ENCODE data around the gene BLID. TPM values are rescaled to one million over a fixed set of nuclear protein-coding genes. Genes with fewer than 3 reads are reported as not detected.

BLID gene
- total RNA-seq, 3 donors from 2014 or later: 2.0 to 2.8 (median 2.4) TPM

GRCh38 chr11:122141725-122142124, 25.7 kb upstream of the BLID start:
- H3K27ac ChIP-seq: no peak overlapping the region
- TF ChIP-seq, protein P1, sequence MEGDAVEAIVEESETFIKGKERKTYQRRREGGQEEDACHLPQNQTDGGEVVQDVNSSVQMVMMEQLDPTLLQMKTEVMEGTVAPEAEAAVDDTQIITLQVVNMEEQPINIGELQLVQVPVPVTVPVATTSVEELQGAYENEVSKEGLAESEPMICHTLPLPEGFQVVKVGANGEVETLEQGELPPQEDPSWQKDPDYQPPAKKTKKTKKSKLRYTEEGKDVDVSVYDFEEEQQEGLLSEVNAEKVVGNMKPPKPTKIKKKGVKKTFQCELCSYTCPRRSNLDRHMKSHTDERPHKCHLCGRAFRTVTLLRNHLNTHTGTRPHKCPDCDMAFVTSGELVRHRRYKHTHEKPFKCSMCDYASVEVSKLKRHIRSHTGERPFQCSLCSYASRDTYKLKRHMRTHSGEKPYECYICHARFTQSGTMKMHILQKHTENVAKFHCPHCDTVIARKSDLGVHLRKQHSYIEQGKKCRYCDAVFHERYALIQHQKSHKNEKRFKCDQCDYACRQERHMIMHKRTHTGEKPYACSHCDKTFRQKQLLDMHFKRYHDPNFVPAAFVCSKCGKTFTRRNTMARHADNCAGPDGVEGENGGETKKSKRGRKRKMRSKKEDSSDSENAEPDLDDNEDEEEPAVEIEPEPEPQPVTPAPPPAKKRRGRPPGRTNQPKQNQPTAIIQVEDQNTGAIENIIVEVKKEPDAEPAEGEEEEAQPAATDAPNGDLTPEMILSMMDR (IDR thresholded peaks at IDR 0.05): no peak
- no peaks in the 10 kb centered on the region for H3K4me1 ChIP-seq
- DNase-seq (ENCODE audit: low spot score in 2 of 2): no peak
- intact Hi-C loops (cut with DNase I; ENCODE audit: low total_unique reads): no loop called here
- no peak overlapping the region for H3K4me3 ChIP-seq
- no peaks in the 10 kb centered on the region for H3K27me3 ChIP-seq
- H3K36me3 ChIP-seq: no peaks in the 10 kb centered on the region
- no peaks in the 10 kb centered on the region for H3K9me3 ChIP-seq

DNA sequence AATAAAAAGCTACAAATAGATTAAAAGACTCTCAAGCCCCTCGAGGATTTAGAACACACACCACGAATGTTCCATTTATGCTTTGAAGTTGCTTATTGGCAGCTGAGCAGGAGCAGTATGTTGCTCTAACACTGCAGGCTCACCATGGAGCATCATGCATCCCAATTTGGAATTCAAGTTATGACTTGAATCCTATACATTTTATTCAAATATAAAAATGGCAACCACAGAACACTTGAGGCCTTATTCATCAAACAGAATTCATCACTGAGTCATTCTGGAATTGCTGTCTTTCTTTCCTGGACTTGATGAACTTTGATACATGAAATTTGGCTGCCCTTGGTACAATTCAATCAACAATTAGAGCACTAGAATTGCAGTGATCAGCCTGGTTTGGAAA, 24.5 kb upstream of the BLID start:
- Histone ChIP-seq H3K4me1 (no peaks in the 10 kb centered on the region), H3K27ac (no peak overlapping the region), H3K4me3 (no peak overlapping the region), H3K9me3 (no peaks in the 10 kb centered on the region), H3K36me3 (no peaks in the 10 kb centered on the region), H3K27me3 (no peaks in the 10 kb centered on the region)
- DNase-seq (ENCODE audit: low spot score in 2 of 2): no peak
- intact Hi-C loops (cut with DNase I; ENCODE audit: low total_unique reads): no loop called here
- TF ChIP-seq POLR2AphosphoS5 (IDR thresholded peaks at IDR 0.05) (no peak), POLR2A (IDR thresholded peaks at IDR 0.05) (no peak)
- TF ChIP-seq, protein P1 (IDR thresholded peaks at IDR 0.05): no peak

GRCh38 chr11:122139595-122139866, 23.5 kb upstream of the BLID start:
- DNase-seq (ENCODE audit: low spot score in 2 of 2): no peak
- TF ChIP-seq, protein P1 (IDR thresholded peaks at IDR 0.05): no peak
- TF ChIP-seq POLR2AphosphoS5 (IDR thresholded peaks at IDR 0.05) (no peak), POLR2A (IDR thresholded peaks at IDR 0.05) (no peak)
- intact Hi-C loops (cut with DNase I; ENCODE audit: low total_unique reads): no loop called here
- Histone ChIP-seq H3K4me1 (no peaks in the 10 kb centered on the region), H3K9me3 (no peaks in the 10 kb centered on the region), H3K36me3 (no peaks in the 10 kb centered on the region), H3K27ac (no peak overlapping the region), H3K27me3 (no peaks in the 10 kb centered on the region), H3K4me3 (no peak overlapping the region)

DNA sequence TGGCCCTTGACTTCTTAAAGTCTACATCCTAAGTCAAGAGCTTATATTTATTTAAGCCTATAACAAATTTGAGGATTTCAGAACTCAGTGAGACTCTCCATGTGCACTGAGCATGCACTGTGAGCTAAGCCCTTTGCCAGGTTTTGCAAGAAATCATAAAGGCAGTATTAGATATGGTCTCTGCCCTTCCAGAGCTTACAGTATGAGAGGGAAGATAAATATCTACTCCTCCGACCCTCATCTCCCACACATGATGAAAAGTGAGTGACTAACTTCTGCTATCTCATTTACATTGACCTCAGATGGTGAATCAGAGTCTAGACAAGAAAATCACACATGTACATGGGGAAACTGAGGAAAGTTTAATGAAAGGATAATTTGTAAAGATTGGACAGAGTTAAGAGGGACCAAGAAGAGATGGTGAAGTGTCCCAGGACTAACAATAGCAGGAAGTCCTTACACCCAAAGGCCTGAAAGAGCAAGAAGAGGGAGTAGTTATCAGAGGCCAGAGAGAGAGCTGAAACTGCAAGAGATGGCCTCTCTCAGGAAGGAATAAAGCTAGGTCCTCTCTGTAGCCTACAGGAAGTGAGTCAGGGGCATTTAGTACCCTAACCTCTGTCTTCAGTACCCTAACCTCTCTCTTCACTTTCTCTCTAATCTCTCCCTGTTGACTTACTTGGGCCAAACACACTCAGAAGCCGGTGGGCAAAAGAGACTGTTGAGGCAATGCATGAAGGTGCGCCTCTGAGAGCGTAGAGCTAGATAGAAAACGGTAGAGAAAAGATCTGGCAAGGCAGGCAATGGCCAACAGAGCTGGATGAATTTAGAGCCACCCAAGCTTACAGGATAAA, 23.0 kb upstream of the BLID start:
- intact Hi-C loops (cut with DNase I; ENCODE audit: low total_unique reads): no loop called here
- no peak for TF ChIP-seq POLR2AphosphoS5 (IDR thresholded peaks at IDR 0.05)
- TF ChIP-seq, protein P1 (IDR thresholded peaks at IDR 0.05): no peak
- TF ChIP-seq POLR2A (IDR thresholded peaks at IDR 0.05): no peak
- DNase-seq (ENCODE audit: low spot score in 2 of 2): no peak
- H3K9me3 ChIP-seq: no peaks in the 10 kb centered on the region
- H3K27me3 ChIP-seq: no peaks in the 10 kb centered on the region
- H3K27ac ChIP-seq: no peak overlapping the region
- no peak overlapping the region for H3K4me3 ChIP-seq
- no peaks in the 10 kb centered on the region for H3K4me1 ChIP-seq
- no peaks in the 10 kb centered on the region for H3K36me3 ChIP-seq

DNA sequence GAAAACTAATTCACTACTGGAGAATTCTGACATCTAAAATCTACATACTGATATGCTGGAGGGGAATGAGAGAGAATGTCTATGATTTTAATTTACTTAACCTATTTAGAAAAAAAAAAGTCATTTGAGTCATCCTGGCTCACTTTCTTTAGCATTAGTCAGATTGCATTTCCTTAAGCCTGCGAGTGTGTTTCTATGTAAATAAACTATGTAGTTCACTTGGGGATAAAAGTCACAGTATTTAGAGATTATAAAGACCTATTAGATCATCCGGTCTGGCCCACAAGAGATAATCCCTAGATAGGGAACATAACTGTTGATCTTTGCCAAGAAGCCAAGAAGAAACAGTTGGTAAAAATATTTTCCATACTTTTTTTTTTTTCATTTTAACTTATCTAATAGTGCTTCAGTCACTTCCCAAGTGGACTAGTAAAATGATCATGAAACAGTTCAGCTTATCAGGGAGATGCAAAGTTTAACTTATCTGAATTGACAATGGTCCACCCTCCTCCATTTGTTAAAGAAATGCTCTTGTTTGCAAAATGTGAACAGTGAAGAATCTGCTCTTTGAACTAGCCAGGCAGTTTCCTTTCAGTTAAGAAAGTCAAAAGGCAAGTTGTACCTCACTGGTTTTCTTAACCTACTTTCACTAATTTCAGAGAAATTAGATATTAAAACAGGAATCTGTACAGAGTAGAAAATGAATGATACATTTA, 21.2 kb upstream of the BLID start:
- no peak overlapping the region for H3K4me3 ChIP-seq
- intact Hi-C loops (cut with DNase I; ENCODE audit: low total_unique reads): no loop called here
- no peak overlapping the region for H3K27ac ChIP-seq
- H3K9me3 ChIP-seq: no peaks in the 10 kb centered on the region
- no peak for DNase-seq (ENCODE audit: low spot score in 2 of 2)
- H3K36me3 ChIP-seq: no peaks in the 10 kb centered on the region
- H3K4me1 ChIP-seq: no peaks in the 10 kb centered on the region
- TF ChIP-seq, protein P1 (IDR thresholded peaks at IDR 0.05): no peak
- no peak for TF ChIP-seq POLR2A (IDR thresholded peaks at IDR 0.05)
- TF ChIP-seq POLR2AphosphoS5 (IDR thresholded peaks at IDR 0.05): no peak
- H3K27me3 ChIP-seq: no peaks in the 10 kb centered on the region
